Fibroblast of skin of scalp (primary cell): Measurements from ENCODE around the gene RAD50.
"Not testable (repeated sequence)": the region's sequence is repeated elsewhere in the genome, so short reads cannot be mapped to it uniquely, and the experiment has no call there.

Experiments
- DNase-seq: peaks from one replicate; pipeline ENCODE4 v3.0.0-alpha.2; 2013

RAD50 gene

DNA sequence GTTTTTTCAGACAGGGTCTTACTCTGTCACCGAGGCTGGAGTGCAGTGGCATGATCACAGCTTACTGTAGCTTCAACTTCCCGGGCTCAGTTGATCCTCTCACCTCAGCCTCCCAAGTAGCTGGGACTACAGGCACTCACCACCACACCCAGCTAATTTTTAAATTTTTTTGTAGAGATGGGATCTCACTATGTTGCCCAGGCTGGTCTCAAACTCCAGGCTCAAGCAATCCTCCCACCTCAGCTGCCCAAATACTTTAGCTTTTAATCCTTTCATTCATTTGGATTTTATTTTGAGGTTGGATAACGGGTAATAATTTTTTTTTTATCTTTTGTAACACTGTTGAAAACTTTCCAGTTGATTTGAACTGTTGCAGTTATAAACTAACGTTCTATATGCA, 76.8 kb downstream of the RAD50 start:
- not testable (repeated sequence) for DNase-seq

DNA sequence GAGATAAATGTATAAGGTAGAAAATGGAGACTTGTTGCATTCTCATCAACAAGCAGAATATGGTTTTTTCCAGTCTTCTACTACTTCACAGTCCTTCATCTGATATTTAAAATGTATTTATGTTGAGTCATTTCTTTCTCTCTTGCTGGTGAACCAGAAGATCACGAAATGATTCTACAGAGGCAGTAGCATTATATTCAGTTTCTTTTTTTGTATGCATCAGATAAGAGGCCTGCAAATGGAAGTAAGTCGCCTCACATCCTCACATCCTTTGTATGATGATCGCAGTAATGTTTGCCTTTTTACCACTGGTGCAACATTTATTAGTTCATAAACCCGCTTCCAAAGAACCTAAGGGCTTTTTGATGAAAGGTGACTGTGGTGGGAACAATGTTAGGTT, 79.1 kb downstream of the RAD50 start:
- DNase-seq: no peak

DNA sequence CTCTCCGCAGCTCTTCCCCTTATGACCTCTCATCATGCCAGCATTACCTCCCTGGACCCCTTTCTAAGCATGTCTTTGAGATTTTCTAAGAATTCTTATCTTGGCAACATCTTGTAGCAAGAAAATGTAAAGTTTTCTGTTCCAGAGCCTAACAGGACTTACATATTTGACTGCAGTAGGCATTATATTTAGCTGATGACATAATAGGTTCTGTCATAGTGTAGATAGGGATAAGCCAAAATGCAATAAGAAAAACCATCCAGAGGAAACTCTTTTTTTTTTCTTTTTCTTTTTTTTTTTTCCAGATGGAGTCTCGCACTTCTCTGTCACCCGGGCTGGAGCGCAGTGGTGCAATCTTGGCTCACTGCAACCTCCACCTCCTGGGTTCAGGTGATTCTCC, 80.5 kb downstream of the RAD50 start:
- DNase-seq: no peak

DNA sequence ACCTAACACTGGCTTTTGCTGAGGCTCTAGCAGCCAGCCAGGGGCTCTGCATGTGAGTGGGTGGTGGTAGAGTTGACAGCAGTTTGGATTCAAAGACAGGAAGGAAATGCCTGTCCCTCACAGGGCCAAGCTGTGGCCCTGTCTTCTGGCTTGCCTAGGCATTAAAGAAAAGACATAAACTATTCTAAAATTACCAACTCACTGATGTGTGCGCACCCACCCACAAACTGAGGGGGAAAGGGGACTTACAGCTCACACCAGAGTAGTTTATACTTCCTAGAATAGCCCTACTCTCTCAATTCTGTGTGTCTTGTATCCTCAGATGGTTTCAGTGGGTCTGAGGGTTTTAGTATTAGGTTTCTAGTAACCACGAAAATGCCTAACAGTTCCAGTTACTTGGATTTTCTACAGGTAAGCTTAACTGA, 82.9 kb downstream of the RAD50 start:
- no peak for DNase-seq

DNA sequence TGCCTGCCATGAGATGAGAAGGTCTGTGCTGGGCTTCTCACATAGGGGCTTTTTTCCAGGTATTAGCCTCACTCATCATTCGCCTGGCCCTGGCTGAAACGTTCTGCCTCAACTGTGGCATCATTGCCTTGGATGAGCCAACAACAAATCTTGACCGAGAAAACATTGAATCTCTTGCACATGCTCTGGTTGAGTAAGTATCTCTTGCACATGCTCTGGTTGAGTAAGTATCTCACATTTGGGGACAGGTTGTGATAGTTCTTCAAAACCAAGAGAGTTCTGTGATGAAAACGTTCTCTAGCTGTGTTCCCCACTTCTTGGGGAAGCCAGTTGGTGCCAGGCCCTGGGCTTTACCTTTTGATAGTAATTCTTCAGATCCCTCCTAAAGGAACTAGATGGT, 83.8 kb downstream of the RAD50 start:
- no peak for DNase-seq

DNA sequence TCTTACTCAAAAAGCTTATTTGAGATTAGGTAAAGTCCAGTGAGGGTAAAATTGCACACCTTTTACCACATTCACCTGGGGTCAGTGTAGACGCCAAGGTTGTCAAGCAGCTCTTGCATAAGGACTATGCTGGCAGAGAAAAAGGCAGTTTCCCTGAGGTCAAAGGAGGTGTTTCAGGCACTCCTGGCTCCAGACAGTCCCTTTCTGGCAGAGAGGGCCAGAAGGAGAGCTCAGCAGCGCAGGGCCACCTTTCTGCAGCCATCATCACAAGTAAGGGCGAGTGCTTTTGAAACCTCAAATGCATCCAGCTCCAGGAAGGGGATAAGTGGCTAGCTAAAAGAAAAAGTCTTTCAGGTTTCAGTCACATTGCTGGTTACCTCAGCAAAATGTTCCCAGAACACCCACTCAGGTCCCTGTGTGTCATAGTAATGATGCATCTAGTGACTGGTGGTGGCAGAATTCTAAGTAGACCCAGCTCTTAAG, 84.5 kb downstream of the RAD50 start:
- DNase-seq: no peak

DNA sequence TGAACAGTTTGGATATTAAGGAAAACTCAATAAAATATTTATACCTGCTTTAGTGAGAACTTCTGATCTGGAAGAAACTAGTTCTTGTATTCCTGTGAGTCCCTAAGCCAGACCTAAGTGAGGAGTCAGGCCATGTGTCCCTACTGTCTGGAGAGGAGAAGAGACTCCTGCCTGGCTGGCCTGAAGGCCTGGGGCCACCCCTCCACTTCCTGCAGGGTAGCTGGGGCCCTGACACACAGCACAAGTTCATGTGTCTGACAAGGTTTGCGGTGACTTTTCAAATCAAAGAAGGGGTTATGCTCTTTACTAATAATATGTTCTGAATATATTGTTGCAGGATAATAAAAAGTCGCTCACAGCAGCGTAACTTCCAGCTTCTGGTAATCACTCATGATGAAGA, 85.1 kb downstream of the RAD50 start:
- DNase-seq: no peak

DNA sequence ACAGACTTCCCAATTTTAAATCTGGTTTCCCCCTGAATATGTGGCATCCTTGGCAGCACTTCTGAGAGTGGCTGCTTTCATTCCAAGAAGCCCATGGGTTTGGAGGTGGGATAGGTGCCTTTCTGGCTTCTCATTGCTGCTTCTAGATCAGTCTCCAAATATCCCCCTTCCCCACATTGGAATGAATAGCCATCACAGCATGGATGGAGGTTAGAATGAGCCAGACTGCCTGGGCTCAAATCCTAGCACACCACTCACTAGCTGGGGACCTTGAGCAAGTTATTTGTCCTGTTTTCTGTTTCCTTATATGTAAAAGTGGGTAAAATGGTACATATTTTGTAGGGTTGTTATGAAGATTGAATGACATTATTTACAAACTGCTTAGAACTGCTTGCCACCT, 87.4 kb downstream of the RAD50 start:
- DNase-seq: no peak

DNA sequence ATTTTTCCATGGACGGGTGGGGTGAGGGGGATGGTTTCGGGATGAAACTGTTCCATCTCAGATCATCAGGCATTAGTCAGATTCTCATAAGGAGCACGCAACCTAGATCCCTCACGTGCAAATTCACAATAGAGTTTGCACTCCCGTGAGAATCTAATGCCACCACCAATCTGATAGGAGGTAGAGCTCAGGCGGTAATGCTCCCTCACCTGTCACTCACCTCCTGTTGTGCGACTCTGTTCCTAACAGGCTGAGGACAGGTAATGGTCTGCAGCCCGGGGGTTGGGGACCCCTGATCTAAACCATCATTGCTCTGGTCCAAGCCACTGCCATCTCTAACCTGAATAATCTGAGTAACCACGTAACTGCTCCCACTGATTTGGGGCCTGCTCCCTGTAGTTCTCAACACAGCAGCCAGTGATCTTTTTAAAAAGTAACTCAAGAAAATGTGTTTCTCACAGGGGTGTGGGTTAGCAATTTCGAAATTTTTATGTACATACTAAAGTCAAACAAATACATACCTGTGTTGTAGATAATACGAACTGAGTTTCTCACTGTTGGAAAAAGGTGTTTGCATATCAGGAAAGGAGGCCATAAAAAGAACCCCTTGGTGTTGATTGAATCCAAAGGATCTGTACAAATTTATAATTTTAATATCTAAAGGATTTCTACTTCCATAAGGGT, 89.9 kb downstream of the RAD50 start:
- DNase-seq: no peak

DNA sequence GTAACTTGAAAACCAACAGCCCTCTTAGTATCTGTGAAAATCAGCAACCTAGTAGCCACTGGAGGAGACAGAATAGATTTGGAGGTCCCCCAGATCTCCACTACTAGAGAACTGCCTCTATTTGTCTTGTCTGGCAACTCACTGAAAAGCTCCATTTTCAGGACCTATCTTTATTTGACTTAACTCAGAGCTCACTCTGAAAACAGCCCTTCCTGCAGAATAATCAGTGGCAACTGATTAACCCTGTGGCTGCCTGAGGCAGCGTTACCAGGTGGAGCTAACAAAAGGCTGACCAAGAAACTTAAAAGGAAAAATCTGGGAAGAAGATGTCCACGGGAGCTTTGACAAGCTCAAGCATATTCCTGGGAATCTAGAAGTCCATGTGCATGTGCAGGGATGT, 90.7 kb downstream of the RAD50 start:
- DNase-seq: no peak

DNA sequence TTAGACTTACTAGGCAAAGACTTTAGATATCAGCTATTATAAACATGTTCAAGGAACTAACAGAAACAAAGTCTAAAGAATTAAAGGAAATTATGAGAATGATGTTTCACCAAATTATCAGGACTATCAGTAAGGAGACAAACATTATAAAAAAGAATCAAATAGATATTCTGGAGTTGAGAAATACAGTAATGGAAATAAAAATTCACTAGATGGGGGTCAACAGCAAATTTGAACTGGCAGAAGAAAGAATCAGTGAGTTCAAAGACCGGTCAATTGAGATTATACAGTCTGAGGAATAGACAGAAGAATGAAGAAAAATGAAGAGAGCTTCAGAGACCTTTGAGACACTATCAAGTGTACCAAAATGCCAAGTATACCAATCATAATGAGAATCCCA, 91.6 kb downstream of the RAD50 start:
- DNase-seq: no peak

DNA sequence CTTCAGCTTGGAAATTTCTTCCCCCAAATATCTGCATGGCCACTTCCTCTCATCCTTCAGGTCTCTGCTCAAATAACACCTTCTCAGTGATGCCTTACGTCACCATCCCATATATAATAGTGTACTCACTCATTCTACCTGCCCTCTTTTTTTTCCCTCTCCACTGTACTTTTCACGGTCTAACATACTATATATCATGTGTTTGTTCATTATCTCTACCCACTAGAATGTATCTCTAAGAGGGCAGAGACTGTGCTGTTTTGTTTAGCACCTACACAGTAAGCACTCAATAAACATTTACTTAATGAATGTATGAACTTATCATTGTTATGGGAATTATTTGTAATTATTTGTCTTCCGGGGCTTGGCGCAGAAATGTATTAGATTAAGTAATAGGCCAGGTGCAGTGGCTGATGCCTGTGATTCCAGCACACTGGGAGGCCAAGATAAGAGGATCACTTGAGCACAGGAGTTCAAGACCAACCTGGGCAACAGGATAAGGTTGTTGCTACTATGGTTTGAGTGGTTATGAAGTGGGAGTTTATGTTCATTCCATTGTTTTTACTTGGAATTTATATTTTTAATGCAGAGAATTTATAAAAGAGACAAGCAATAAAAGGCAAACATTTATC, 95.2 kb downstream of the RAD50 start:
- DNase-seq: no peak

DNA sequence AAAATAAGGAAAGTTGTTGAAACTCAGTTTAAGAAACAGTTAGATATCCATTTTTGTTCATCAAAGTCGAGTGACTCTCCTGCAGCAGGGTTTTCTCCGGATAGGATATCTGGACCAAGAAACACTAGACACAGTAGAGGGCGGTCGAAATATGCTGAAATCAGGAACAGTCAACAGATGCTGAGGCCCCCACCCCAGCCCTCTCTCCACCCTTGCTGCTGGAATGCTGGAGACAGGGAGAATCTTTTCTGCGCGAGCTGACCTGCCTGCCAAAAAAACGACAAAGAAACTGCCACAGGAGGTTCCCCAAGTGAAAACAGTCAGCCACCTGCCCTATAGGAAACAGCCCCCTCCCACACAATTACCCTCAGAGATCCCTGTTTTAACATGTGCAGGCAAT, 96.9 kb downstream of the RAD50 start:
- DNase-seq: peak; percentile 17

DNA sequence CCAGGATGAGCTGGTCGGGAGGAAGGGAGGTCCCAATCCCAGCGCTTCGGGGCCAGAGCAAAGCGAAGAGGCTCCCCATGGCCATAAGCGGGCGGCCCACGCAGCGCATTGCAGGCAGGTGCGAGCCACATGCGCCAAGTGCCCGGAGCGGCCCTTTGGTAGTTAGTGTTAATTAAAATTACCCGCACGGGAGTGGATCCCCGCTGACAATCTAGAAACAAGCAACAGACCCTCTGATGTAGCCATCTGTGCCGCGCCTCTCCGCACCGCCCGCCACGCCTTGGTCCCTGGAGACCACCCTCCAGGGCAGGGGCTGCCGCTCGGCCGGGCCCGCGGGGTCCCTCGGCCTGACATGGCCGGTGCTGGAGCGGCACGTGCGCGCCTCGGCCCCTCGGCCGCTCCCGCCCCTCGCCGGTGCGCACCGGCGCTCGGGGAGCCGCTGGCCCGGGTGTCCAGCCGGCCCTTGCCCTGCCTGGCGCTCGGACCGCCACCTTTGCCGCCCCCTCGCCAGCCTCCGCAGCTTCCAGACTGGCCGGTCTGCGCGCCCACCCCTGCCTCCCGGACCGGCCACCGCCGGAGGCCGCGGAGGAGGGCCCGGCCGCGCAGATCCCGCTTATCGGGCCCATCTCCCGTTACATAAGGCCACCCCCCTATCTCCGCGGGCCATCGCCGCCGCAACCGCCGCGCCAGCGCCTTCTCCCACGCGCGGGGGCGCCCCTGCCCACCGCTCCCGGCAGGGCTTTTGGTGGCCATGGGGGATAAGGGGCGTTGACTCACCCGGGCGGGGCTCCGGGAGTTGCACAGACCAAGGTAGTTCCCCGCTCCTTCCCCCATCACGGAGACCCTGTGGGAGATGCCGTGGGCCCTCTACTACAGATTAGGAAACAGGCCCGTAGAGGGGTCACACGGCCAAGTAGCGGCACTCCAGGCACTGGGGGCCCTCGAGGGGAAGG, 99.3 kb downstream of the RAD50 start:
- DNase-seq: peak; percentile 46

DNA sequence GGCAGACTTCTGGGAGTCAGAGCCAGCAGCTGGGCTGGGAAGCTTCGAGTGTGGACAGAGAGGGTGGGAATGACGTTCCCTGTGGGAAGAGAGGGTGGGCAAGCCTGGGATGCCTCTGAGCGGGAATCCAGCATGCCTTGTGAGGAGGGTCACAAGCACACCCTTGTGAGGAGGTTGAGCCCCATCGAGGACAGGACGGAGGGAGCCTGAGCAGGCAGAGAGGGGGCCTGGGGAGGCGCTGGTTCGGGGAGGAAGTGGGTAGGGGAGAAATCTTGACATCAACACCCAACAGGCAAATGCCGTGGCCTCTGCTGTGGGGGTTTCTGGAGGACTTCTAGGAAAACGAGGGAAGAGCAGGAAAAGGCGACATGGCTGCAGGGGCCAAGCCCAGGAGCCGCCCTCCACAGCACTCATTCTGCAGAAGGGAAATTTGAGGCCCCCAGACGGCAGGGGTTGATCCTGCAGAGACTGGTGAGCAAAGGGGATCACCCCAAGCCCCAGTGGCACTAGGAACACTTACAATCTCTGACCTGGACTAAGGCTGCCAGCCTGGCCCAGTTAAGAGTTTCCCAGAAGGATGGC, 100.1 kb downstream of the RAD50 start:
- DNase-seq: no peak

DNA sequence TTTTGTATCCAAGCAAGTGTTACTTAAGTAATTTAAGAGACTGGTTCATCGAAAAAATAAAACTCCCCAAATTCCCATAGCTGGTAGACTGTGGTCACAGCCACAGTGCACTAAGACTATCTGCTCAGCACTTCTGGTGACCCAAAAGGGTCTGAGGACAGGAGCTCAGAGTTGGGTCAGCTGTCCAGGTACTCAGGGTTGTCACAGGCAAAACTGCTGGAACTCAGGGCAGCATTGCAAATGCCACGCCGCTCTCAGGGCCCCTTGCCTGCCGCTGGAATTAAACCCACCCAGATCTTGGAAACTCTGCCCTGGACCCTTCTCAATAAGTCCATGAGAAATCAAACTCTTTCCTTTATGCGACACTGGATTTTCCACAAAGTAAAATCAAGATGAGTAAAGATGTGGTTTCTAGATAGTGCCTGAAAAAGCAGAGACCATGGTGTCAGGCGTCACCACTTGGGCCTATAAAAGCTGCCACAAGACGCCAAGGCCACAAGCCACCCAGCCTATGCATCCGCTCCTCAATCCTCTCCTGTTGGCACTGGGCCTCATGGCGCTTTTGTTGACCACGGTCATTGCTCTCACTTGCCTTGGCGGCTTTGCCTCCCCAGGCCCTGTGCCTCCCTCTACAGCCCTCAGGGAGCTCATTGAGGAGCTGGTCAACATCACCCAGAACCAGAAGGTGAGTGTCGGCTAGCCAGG, 101.1 kb downstream of the RAD50 start, which contains the start of gene IL13:
TSS of gene IL13 (plus strand) at position 498 of the 705 bp plus-strand sequence. CDS start at position 512, 14 bp downstream.
- DNase-seq: no peak

DNA sequence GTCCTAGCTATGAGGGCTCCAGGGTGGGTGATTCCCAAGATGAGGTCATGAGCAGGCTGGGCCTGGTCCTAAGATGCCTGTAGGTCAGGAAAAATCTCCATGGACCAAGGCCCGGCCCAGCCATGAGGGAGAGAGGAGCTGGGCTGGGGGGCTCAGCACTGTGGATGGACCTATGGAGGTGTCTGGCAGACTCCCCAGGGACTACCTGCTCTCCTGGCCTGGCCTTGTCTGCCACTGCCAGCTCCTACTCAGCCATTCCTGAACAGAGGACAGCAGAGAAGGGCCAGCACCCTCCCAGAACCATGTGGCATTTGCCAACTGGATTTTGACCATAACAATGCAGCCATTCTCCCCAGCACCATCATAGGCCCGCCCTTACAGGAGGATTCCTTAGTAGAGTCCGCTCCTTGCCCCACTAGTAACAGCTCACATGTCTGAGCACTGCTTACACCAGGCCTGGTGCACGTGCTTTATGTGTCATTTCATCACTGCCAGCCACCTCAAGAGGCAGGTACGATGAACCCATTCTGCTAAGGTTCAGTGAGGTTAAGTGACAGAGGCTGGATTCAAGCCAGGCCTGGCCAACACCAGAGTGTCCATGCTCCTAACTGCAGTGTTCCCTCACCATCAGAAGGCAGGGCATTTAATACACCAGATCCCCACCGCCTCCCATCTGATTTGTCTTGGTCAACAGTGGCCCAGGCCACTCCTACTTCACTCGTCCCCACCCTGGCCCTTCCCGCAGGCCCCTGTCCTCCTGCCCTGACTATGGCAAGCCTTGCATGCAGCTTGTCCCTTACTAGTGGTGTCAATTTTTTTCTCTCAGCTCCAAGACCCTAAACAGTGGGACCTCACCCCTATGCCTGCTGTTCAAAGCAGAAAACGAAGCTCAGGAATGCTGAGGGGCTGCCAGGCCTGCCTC, 101.9 kb downstream of the RAD50 start:
- DNase-seq: no peak

DNA sequence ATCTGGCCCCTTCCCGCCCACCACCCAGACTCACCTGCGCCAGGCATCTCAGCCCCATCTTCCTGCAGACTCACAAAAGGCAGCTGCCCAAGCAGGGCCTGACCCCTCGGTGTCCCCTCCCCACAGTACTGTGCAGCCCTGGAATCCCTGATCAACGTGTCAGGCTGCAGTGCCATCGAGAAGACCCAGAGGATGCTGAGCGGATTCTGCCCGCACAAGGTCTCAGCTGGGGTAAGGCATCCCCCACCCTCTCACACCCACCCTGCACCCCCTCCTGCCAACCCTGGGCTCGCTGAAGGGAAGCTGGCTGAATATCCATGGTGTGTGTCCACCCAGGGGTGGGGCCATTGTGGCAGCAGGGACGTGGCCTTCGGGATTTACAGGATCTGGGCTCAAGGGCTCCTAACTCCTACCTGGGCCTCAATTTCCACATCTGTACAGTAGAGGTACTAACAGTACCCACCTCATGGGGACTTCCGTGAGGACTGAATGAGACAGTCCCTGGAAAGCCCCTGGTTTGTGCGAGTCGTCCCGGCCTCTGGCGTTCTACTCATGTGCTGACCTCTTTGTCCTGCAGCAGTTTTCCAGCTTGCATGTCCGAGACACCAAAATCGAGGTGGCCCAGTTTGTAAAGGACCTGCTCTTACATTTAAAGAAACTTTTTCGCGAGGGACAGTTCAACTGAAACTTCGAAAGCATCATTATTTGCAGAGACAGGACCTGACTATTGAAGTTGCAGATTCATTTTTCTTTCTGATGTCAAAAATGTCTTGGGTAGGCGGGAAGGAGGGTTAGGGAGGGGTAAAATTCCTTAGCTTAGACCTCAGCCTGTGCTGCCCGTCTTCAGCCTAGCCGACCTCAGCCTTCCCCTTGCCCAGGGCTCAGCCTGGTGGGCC, 103.1 kb downstream of the RAD50 start:
- no peak for DNase-seq

DNA sequence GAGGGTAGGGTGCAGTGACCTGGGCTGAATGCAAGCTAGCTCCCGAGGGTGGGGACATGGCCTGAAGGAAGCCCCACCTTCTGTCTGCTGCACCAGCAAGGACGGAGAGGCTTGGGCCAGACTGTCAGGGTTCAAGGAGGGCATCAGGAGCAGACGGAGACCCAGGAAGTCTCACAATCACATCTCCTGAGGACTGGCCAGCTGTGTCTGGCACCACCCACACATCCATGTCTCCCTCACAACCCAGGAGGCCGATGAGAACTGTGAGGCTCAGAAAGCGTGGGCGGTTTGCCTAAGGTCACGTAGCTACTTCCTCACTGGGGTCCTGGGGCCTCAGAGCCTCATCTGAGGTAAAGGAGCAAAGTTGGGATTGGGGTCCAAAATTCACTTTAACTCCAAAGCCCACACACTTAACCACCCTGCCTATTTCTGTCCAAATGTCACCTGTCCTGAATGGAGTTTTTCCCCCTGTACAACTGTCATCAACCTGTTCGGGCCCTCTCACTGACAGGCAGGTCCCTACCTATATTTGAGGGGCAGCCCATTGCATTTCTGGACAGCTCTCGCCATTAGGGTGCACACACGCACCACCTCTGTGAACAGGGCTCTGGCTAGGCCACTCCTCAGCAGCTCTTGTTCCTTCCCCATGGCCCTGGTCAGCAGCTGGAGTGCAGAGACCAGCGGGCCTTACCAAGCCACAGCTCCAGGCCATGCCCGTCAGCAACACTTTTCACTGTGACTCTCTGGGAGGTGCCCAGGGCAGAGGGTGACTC, 104.6 kb downstream of the RAD50 start:
- DNase-seq: no peak
